ENCODE results near the gene SPATA2L. TPM values are rescaled to one million over a fixed set of nuclear protein-coding genes. Genes with fewer than 3 reads are reported as not detected.

The SPATA2L gene
- polyA plus RNA-seq, 1 donor (not counting 4 experiments of a cell fraction or from before 2014, with no cell fraction given) = 1.7 TPM

DNA sequence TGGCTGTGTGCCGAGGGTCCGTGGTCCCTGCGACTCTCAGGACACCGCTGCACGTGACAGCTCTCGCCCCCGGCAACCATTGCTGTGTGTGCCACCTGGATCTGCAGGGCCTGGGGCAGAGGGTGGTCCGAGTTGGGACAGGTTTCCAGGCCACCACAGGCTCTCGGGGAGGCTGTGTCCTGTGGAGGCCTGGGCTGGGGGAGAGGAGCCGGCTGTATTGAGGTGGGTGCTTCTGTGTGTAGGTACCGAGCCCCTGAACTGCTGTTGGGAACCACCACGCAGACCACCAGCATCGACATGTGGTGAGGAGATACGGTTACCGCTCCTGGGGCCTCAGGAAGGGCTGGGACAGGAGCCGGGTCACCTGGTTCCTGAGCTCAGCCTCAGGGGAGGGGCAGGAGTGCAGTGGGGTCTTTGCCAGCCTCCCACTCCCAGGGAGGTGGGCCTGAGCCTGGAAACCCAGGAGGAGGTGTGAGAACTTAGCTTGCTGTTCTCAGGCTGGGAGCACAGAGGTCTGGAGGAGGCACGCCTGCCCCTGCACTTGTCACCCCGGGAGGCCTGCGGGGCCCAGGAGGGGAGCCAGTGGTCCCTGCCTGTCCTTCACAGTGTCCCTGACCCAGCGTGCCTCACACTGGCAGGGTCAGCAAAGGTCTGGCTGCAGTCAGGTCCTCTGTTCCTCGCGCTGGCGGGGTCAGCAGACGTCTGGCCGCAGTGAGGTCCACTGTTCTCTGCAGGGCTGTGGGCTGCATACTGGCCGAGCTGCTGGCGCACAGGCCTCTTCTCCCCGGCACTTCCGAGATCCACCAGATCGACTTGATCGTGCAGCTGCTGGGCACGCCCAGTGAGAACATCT lies 7.3 kb downstream of the SPATA2L start:
- H3K27ac ChIP-seq (ENCODE audit: control insufficient read depth, insufficient read depth, low read length) = no peak overlapping the region
- H3K79me2 ChIP-seq (ENCODE audit: control insufficient read depth, insufficient read depth, low read length) = peaks cover 7% of the 10 kb centered on the region
- H3K9me3 ChIP-seq (ENCODE audit: control insufficient read depth, low read depth, low read length) = no peaks in the 10 kb centered on the region
- H4K20me1 ChIP-seq (ENCODE audit: control insufficient read depth, extremely low read depth, insufficient read depth, low read length) = no peaks in the 10 kb centered on the region
- H3K4me2 ChIP-seq (ENCODE audit: control insufficient read depth, extremely low read depth, insufficient read depth, low read depth, low read length) = no peak overlapping the region
- peaks cover 33 to 44% of the 10 kb centered on the region in 2 experiments for H3K36me3 ChIP-seq (ENCODE audit: control insufficient read depth in 2 of 2, extremely low read depth in 1 of 2, insufficient read depth in 2 of 2, low read length in 2 of 2)
- no peak overlapping the region for H3K4me3 ChIP-seq (ENCODE audit: control insufficient read depth in 2 of 3, extremely low read depth in 1 of 3, insufficient read depth in 2 of 3, low read depth in 1 of 3, low read length in 3 of 3)
- no peak overlapping the region for H3K9ac ChIP-seq (ENCODE audit: control insufficient read depth, extremely low read depth, insufficient read depth, low read length)
- FAIRE-seq (no peak), DNase-seq (ENCODE audit: low read depth, low spot score) (no peak)
- no peaks in the 10 kb centered on the region for H3K9me1 ChIP-seq (ENCODE audit: control insufficient read depth, extremely low read depth, insufficient read depth, low read length)
- H3K4me1 ChIP-seq (ENCODE audit: control insufficient read depth, extremely low read depth, insufficient read depth, low read length) = no peaks in the 10 kb centered on the region
- TF ChIP-seq, protein P1, sequence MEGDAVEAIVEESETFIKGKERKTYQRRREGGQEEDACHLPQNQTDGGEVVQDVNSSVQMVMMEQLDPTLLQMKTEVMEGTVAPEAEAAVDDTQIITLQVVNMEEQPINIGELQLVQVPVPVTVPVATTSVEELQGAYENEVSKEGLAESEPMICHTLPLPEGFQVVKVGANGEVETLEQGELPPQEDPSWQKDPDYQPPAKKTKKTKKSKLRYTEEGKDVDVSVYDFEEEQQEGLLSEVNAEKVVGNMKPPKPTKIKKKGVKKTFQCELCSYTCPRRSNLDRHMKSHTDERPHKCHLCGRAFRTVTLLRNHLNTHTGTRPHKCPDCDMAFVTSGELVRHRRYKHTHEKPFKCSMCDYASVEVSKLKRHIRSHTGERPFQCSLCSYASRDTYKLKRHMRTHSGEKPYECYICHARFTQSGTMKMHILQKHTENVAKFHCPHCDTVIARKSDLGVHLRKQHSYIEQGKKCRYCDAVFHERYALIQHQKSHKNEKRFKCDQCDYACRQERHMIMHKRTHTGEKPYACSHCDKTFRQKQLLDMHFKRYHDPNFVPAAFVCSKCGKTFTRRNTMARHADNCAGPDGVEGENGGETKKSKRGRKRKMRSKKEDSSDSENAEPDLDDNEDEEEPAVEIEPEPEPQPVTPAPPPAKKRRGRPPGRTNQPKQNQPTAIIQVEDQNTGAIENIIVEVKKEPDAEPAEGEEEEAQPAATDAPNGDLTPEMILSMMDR (optimal IDR thresholded peaks at IDR 0.05 in 1 of 3, IDR thresholded peaks at IDR 0.05 in 1 of 3, conservative IDR thresholded peaks at IDR 0.05 in 1 of 3; ENCODE audit: extremely low read depth in 1 of 3, insufficient read depth in 2 of 3, low read length in 3 of 3) = no peak
- no peak for TF ChIP-seq EZH2 (IDR thresholded peaks at IDR 0.05; ENCODE audit: low read length)
- H3K27me3 ChIP-seq (ENCODE audit: control insufficient read depth, extremely low read depth, insufficient read depth, low read length) = no peaks in the 10 kb centered on the region
- H2AFZ ChIP-seq (ENCODE audit: control insufficient read depth, low read length) = no peak overlapping the region
- dilution Hi-C loops (cut with MboI; ENCODE audit: extremely low pct_ligation_motif_present, low sequenced_read_pairs) = no loop called here

- Histone ChIP-seq H2AFZ (ENCODE audit: control insufficient read depth, low read length) (no peak overlapping the region), H3K4me2 (ENCODE audit: control insufficient read depth, extremely low read depth, insufficient read depth, low read depth, low read length) (no peak overlapping the region), H3K4me3 (ENCODE audit: control insufficient read depth in 2 of 3, extremely low read depth in 1 of 3, insufficient read depth in 2 of 3, low read depth in 1 of 3, low read length in 3 of 3) (no peak overlapping the region), H3K79me2 (ENCODE audit: control insufficient read depth, insufficient read depth, low read length) (peaks cover 13% of the 10 kb centered on the region), H3K9ac (ENCODE audit: control insufficient read depth, extremely low read depth, insufficient read depth, low read length) (no peak overlapping the region), H3K27ac (ENCODE audit: control insufficient read depth, insufficient read depth, low read length) (no peak overlapping the region), H3K9me1 (ENCODE audit: control insufficient read depth, extremely low read depth, insufficient read depth, low read length) (no peaks in the 10 kb centered on the region), H3K4me1 (ENCODE audit: control insufficient read depth, extremely low read depth, insufficient read depth, low read length) (no peaks in the 10 kb centered on the region), H3K36me3 (ENCODE audit: control insufficient read depth in 2 of 2, extremely low read depth in 1 of 2, insufficient read depth in 2 of 2, low read length in 2 of 2) (peaks cover 34 to 47% of the 10 kb centered on the region in 2 experiments), H3K27me3 (ENCODE audit: control insufficient read depth, extremely low read depth, insufficient read depth, low read length) (no peaks in the 10 kb centered on the region), H3K9me3 (ENCODE audit: control insufficient read depth, low read depth, low read length) (no peaks in the 10 kb centered on the region), H4K20me1 (ENCODE audit: control insufficient read depth, extremely low read depth, insufficient read depth, low read length) (no peaks in the 10 kb centered on the region)
- dilution Hi-C loops (cut with MboI; ENCODE audit: extremely low pct_ligation_motif_present, low sequenced_read_pairs) = no loop called here
- FAIRE-seq (no peak), DNase-seq (ENCODE audit: low read depth, low spot score) (no peak)
- TF ChIP-seq, protein P1 (optimal IDR thresholded peaks at IDR 0.05 in 1 of 3, IDR thresholded peaks at IDR 0.05 in 1 of 3, conservative IDR thresholded peaks at IDR 0.05 in 1 of 3; ENCODE audit: extremely low read depth in 1 of 3, insufficient read depth in 2 of 3, low read length in 3 of 3) = no peak
- no peak for TF ChIP-seq EZH2 (IDR thresholded peaks at IDR 0.05; ENCODE audit: low read length)
Measured at GRCh38 chr16:89693289-89693731, 8.2 kb downstream of the SPATA2L start.
